ACC112 (cell line): ENCODE data around the gene CSNK1D.

ENCODE experiments used
- H2AFZ ChIP-seq: fragments of 200-600 bp; sonication (generic); one replicate; pipeline ENCODE4 v1.6.0; 2017; ENCODE audit warnings: antibody characterized with exemption, low read length; ENCODE audit not compliant: unreplicated experiment
- H3K27ac ChIP-seq: fragments of 200-600 bp; sonication (generic); 2 replicates; pipeline ENCODE4 v1.5.1; 2014; ENCODE audit warnings: low read depth, mild to moderate bottlenecking, antibody characterized with exemption, low read length, moderate library complexity
- H3K27me3 ChIP-seq: fragments of 200-600 bp; sonication (generic); 2 replicates; pipeline ENCODE4 v1.6.1; 2014; ENCODE audit warnings: mild to moderate bottlenecking, antibody characterized with exemption, low read length, moderate library complexity, mixed read lengths; ENCODE audit not compliant: insufficient read depth
- H3K36me3 ChIP-seq: fragments of 200-600 bp; sonication (generic); 2 replicates; pipeline ENCODE4 v1.6.1; 2016; ENCODE audit warnings: mild to moderate bottlenecking, antibody characterized with exemption, low read length, moderate library complexity, mixed read lengths; ENCODE audit not compliant: insufficient read depth
- H3K4me1 ChIP-seq: fragments of 200-600 bp; sonication (generic); one replicate; pipeline ENCODE4 v1.6.1; 2016; ENCODE audit warnings: low read length, mixed read lengths; ENCODE audit not compliant: insufficient read depth, unreplicated experiment, control insufficient read depth
- H3K4me3 ChIP-seq: fragments of 200-600 bp; sonication (generic); 2 replicates; pipeline ENCODE4 v1.5.1; 2014; ENCODE audit warnings: mild to moderate bottlenecking, low read depth, low read length
- H3K79me2 ChIP-seq: fragments of 200-600 bp; sonication (generic); one replicate; pipeline ENCODE4 v1.6.0; 2016; ENCODE audit warnings: low read length; ENCODE audit not compliant: control insufficient read depth, unreplicated experiment, insufficient read depth

CSNK1D gene

DNA sequence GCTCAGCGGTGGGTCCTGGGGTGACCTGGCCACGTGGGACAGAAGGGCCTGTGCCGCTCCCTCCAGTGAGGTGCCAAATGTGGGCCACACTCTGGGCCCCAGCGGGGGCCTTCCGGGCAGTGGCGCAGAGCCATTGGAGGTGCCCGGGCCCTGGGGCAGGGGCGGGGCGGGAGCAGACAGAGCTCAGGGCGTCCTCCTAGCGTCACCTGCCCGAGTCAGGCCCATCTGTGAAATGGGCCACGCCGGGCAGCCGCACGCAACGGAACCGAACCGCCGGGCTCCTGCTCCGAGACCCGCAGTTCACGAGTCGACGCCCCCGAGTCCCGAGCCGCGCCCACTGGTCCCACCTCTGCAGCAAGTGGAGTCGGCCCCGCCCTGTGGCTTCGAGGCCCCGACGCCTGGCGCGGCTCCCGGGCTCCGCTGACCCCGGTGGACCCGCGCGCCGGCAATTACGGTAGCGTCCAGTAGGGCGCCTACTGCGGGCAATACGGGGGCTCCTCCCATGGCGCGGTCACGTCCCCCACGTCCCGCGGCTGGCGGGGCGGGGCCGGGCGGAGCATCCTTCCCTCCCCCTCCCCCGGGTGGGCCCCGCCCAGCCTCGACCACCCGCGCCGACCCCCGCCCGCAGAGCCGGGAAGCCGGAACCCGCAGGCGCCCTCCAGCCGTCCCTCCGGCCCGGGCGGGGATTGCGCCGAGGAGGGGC lies 42.7 kb downstream of the CSNK1D start:
- peak overlapping the region; percentile 83 for H3K27ac ChIP-seq
- peaks cover 33% of the 10 kb centered on the region for H3K4me1 ChIP-seq
- peaks cover 11% of the 10 kb centered on the region; the same call in 1 of the 2 replicates for H3K36me3 ChIP-seq
- no peaks in the 10 kb centered on the region for H3K27me3 ChIP-seq
- H3K79me2 ChIP-seq, result peaks cover 78% of the 10 kb centered on the region
- H3K4me3 ChIP-seq, result peak overlapping the region; percentile 80
- no peak overlapping the region for H2AFZ ChIP-seq

DNA sequence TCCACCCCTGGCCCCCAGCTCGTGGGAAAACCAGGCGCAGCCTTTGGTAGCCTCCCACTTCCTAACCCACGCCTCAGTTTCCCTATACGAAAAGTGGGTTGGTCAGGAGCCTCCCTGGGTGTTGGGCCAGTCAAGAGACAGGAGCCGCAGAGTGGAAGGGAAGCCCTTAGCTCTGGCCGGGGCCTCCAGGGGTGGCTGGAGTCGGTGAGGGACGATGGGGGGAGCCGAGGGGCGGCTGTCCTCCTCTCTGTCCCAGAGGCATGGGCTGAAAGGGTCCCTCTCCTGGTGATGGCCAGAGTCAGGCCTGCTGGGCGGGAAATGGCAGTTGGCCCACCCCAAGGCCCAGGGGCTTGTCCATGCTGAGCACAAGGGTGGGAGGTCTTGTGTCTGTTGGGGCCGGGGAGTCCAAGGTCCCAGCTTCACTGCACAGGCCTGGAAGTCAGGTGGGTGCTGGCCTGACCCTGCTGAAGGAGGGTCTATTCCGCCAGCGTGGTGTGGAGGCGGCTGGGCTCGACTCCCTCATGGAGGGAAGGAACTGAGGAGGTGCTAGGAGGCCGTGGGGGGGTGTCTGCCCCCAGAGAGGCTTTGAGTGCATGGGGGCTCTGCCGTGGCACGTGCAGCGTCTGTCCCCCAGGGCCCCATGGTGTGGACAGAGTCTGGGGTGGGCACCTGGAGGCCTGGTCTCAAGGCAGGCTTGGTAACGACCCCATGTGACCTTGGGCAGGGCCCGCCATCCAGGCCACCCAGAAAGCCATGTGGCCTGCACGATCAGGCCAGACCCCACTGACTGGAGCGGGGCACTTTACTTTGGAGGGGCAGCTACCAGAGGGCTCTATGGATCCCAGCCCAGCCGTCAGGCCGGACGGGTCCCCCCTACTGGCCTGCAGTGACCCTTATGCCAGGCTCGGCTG lies 43.5 kb downstream of the CSNK1D start:
- H3K4me3 ChIP-seq, result peak overlapping the region; percentile 80
- H3K36me3 ChIP-seq, result peaks cover 9% of the 10 kb centered on the region; the same call in 1 of the 2 replicates
- peaks cover 70% of the 10 kb centered on the region for H3K79me2 ChIP-seq

DNA sequence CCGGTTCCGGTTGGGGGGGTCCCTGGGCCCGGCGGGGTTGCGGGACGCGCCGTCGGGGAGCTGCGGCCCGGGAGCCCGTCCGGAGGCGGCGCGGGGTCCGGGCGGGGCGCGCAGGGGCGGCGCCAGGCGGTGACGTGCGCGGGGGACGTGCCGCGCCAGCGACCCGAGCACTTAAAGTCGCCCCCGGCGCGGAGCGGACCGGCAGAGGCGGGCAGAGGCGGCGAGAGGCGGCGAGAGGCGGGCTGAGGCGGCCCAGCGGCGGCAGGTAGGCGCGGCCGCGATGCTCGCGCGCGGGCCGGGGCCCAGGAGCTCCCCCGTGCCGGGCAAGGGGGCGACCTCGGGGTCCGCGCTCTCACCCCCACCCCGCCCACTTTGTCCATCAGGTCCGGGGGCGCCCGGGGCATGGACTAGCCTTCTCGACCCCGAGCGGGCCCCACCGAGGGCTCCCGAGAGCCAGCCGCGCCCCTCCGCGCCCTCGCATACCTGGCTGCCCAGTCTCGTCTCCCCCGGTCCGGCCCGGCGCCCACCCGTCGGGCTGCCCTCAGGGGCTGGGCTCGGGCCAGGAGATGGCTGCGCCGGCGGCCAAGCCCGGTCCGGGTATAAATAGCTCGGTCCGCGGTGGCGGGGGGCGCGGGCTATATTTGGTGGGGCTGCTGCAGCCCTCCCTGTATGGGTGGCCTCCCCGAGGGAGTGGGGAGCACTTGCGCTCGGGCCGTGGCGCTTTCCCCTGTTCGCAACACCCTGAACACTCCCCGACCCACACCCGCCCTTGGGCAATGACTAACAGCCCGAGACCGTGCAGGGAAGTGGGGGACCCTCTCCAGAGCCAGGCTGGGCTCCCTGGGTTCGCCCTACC lies 44.4 kb downstream of the CSNK1D start, which contains the start of gene SLC16A3:
Gene SLC16A3, plus strand, starts transcription at position 201 of the 856 bp plus-strand sequence. CDS start 6,967 bp downstream, outside the sequence.
- H2AFZ ChIP-seq, result peak within 1 kb of the TSS; percentile 43
- H3K36me3 ChIP-seq, result peaks cover 9% of the 10 kb centered on the region; the same call in 1 of the 2 replicates
- peak within 1 kb of the TSS; percentile 80 for H3K4me3 ChIP-seq
- no peaks in the 10 kb centered on the region for H3K27me3 ChIP-seq
- H3K79me2 ChIP-seq, result peaks cover 61% of the 10 kb centered on the region
- H3K27ac ChIP-seq, result peak within 1 kb of the TSS; percentile 83
- H3K4me1 ChIP-seq, result peaks cover 17% of the 10 kb centered on the region

More for the DNA sequence above, 43.5 kb downstream of the CSNK1D start:
- Histone ChIP-seq H3K27ac (peak overlapping the region; percentile 83), H3K27me3 (no peaks in the 10 kb centered on the region), H2AFZ (no peak overlapping the region), H3K4me1 (peaks cover 25% of the 10 kb centered on the region)

DNA sequence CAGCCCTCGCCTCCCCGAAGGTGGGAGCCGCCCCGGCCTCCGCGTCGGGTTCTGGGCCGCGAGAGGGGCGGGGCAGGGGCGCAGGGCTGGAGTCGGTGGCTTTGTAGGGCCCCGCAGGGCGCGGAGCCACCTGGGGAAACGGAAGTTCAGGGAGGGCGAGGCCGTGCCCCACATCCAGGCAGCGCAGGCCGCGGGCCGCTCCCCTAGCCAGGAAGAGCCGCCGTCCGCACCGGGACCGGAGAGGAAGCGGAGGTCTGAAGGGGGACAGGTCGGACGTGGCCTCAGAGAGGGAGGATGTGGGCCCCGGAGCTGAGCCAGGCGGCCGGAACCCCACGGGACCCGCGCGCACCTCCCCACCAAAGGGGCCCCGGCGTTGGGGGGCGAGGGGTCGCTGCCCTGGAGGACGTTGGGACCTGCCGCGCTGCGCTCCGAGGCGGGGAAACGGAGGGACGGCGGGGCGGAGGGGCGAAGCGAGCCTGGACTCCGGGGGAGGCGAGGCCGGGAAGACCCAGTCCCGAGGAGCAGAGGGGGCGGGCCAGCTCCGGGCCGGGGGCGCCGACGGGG lies 45.1 kb downstream of the CSNK1D start:
- peaks cover 14% of the 10 kb centered on the region for H3K4me1 ChIP-seq
- H2AFZ ChIP-seq, result peak overlapping the region; percentile 43
- H3K4me3 ChIP-seq, result peak overlapping the region; percentile 80
- H3K27me3 ChIP-seq, result no peaks in the 10 kb centered on the region
- H3K27ac ChIP-seq, result peak overlapping the region; percentile 57
- H3K79me2 ChIP-seq, result peaks cover 56% of the 10 kb centered on the region
- peaks cover 8% of the 10 kb centered on the region; the same call in 1 of the 2 replicates for H3K36me3 ChIP-seq

DNA sequence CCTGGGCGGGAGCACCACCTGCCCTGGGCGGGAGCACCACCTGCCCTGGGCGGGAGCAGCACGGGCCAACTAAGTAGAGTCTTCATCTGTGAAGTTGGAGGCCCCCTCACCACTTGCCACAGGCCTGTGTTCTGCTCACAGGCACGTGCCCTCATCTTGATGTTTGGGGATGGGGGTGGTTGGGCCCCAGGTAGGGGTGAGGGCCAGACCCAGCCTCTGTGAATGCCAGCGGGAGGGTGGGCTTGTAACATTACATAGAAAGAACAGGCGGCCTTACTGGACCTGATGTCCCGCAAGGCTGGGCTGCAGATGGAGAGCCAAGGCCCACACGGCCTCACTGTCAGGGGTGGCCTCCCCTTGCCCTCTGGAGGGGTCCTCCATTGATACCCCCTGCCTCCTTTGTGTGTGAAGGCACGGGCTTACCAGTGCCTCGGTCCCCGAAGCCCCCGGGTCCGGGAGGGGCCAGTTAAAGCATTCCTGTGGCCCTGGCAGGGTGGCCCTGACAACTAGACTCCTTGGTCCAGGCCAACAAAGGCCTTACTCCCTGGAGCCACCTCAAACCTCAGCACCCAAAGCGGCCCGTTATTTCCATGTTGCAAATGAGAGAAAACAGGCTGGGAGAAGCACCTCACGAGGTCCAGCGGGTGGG lies 45.7 kb downstream of the CSNK1D start:
- Histone ChIP-seq H2AFZ (no peak overlapping the region), H3K79me2 (peaks cover 50% of the 10 kb centered on the region), H3K27ac (no peak overlapping the region), H3K27me3 (no peaks in the 10 kb centered on the region), H3K4me3 (peak overlapping the region; percentile 80), H3K36me3 (peaks cover 7% of the 10 kb centered on the region; the same call in 1 of the 2 replicates), H3K4me1 (peaks cover 8% of the 10 kb centered on the region)

DNA sequence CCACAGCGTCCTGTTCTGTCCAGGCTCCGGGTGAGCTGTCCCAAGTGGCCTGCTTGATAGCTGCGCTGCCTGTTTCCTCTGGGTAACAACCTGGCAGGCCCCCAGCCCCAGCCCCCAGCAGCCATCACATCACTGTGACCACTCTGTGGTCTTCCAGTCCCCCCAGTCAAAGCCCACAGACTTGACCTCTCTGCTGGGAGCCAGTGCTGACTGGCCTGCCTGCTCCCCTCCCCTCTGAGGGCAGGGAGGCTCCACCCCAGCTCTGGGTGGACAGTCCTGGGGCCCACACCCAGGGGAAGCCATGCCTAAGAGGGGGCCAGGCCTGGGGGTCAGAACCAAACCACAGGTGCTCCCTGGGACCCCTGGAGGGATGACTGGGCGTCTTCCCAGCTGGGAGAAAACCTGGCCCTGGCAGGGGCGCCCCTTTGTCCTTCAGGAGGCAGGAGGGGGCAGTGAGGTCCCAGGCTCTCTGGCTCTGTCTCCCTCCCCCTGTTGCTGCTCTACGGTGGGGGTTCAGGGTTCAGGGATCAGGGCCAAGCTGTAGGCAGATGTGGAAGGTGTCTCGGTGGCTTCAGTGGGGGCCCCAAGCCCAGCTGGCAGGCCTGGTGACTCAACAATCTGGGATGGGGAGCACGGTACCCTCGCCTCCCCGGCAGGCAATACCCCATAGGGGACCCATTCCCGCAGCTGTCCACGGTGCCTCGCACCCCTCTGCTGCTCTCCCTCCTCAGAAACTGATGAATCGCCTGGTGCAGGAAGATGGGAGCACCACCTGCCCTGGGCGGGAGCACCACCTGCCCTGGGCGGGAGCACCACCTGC lies 46.5 kb downstream of the CSNK1D start:
- Histone ChIP-seq H3K4me1 (peaks cover 4% of the 10 kb centered on the region), H3K79me2 (peaks cover 42% of the 10 kb centered on the region), H2AFZ (no peak overlapping the region), H3K36me3 (peaks cover 7% of the 10 kb centered on the region; the same call in 1 of the 2 replicates), H3K4me3 (no peak overlapping the region), H3K27me3 (no peaks in the 10 kb centered on the region), H3K27ac (no peak overlapping the region)

DNA sequence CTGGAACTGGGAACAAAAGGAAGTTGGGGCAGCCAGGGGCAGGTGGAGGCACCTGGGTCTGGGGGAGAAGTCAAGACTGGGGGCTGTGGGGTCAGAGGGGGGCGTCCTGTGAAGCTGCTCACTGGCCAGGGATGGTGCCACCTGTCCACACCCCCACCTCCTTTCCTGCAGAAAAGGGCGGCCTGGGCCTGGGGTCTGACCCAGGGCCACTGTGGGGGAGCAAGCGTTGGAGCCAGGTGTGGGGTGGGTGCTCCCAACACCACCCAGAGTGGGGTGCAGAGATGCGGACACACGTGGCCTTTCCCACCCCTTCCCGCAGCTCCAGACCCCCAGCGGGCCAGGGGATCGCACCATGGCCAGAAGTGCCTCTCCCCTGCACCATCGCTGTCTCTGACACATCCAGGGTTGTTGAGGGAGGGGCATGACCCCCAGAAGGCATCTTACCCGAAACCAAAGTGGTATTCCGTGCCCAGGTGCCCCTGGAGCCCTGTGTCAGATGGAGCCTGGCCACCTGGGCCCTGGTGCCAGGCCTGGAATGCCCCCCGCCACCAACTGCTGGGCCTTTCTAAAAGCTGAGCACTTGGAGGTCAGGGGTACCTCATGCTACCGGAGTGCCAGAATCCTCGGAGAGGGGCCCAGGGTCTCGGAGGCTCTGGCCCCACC lies 47.2 kb downstream of the CSNK1D start:
- Histone ChIP-seq H3K27ac (no peak overlapping the region), H3K4me3 (no peak overlapping the region), H3K36me3 (peaks cover 7% of the 10 kb centered on the region; the same call in 1 of the 2 replicates), H2AFZ (no peak overlapping the region), H3K79me2 (peaks cover 35% of the 10 kb centered on the region), H3K27me3 (no peaks in the 10 kb centered on the region), H3K4me1 (peaks cover 3% of the 10 kb centered on the region)

DNA sequence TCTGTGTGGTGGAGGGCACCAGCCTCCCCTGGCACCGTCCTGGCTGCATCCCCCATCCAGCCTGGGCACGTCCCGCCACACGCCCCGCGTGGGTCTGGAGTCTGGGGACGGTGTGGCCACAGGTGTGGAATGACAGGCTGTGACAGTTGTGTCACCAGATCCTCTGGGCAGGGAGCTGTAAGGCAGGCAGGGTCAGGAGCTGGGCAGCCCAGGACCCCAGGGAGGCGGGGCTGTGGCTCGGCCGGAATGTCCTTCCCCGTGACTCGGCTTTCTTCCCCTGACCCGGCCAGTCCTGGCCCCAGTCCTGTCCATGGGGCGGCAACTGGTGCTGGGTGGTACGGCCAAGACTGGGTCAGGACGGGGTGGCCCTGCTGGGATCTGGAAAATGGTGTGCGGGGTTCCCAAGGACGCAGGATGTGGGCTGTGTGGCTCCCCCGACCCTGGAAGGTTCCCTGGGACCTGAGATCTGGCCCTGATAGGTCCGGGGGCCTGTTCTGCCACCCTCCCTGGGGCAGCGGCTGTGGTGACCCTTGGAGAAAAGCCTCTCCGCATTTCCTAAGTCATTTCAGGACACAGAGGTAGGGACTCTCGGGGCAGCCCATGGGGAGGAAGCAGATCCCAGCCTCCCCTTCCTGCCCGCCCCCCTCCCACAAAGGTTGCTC lies 48.0 kb downstream of the CSNK1D start:
- Histone ChIP-seq H3K27me3 (no peaks in the 10 kb centered on the region), H3K36me3 (peaks cover 7% of the 10 kb centered on the region; the same call in 1 of the 2 replicates), H2AFZ (no peak overlapping the region), H3K4me3 (no peak overlapping the region), H3K27ac (no peak overlapping the region), H3K4me1 (peaks cover 3% of the 10 kb centered on the region), H3K79me2 (peaks cover 27% of the 10 kb centered on the region)
